Vagina (tissue), 2 donors: ENCODE measurements around the gene NUDT12. TPM values are rescaled to one million over a fixed set of nuclear protein-coding genes. Genes with fewer than 3 reads are reported as not detected.

Experiments used
- DNase-seq, 2 donors: peaks; one replicate each; pipeline ENCODE4 v3.0.0-alpha.2; 2017; ENCODE audit errors: extremely low spot score in 2 of 2
- H3K27ac ChIP-seq: fragments of 200-600 bp; sonication (generic); one replicate; pipeline ENCODE4 v1.5.1; 2019
- H3K27me3 ChIP-seq: fragments of 200-600 bp; sonication (generic); one replicate; pipeline ENCODE4 v1.5.1; 2019
- H3K36me3 ChIP-seq, 2 donors: fragments of 200-600 bp; sonication (generic); one replicate each; pipeline ENCODE4 v1.5.1; 2017 to 2019
- H3K4me1 ChIP-seq: fragments of 200-600 bp; sonication (generic); one replicate; pipeline ENCODE4 v1.5.1; 2019
- H3K4me3 ChIP-seq, 2 donors: fragments of 200-600 bp; sonication (generic); 1 replicate in 1 of 2; 2 replicates in 1 of 2; pipeline ENCODE4 v1.5.1; 2016 to 2019
- H3K9me3 ChIP-seq: fragments of 200-600 bp; sonication (generic); one replicate; pipeline ENCODE4 v1.5.1; 2019
- POLR2A ChIP-seq, 2 donors: fragments of 450-650 bp; IDR thresholded peaks; one replicate each; pipeline ENCODE4 v1.6.1; 2017; ENCODE audit warnings: antibody characterized with exemption in 2 of 2, mild to moderate bottlenecking in 2 of 2, moderate library complexity in 2 of 2
- POLR2AphosphoS5 ChIP-seq, 2 donors: sonication (generic); formaldehyde crosslinking; IDR thresholded peaks; one replicate each; pipeline ENCODE4 v1.9.0; 2017; ENCODE audit warnings: antibody characterized with exemption in 2 of 2, mild to moderate bottlenecking in 2 of 2, low read depth in 1 of 2; ENCODE audit not compliant: insufficient read depth in 1 of 2
- intact Hi-C: fragments of 100-400 bp; cut with DNase I; formaldehyde crosslinking; loops from one replicate; pipeline ENCODE4 v1.15.1; 2023
- total RNA-seq: library from RNA; depleted of rRNA; stranded (reverse); fragments of >200 nt; gene quantifications from one replicate; pipeline ENCODE4 v1.2.3, GENCODE V29; 2016
- TF ChIP-seq, protein P1 (sequence below), 3 experiments: fragments of 450-650 bp in 2 of 3; fragments of 200-600 bp in 1 of 3; sonication (generic) in 1 of 3; IDR thresholded peaks; one replicate each; pipeline ENCODE4 v1.5.1; 2017 to 2019; ENCODE audit warnings: antibody characterized with exemption in 3 of 3, mild to moderate bottlenecking in 2 of 3, moderate library complexity in 2 of 3

NUDT12 gene
- total RNA-seq, 1 donor from 2014 or later: 5.9 TPM

DNA sequence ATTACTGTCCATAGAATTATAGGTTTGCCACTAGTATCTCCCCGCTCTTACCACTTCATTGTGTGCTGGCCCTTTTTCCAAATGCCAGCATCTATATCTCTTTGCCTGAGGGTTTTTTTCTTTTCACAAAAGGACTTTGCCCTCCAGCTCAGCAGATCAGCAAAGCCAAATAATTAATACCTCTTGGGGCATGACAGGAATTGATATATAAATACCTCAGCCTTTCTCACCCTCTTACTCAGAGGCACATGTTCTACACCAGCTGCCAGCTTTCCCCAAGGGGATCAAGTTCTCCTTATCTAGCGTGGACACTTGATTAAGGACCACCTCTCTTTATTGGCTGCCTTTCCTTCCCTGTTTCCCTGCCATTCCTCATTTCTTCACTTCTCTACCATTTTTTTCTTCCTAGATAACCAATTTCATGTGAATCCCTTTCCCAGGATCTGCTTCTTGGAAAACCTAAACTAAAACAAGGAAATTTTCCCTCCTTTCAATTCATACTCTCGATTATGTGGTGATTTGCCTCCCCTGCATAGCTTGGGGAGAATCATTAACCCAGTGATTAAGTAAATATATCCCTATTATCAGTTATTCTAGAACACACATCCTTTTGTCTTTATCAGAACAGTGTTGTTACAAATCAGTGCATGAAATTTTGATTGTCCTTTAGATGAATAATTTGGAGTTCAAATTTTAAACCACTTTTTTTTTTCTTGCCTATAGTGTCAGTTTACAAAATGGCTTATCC is 6.9 kb upstream of the NUDT12 start:
- H3K4me1 ChIP-seq: no peaks in the 10 kb centered on the region
- intact Hi-C loops: no loop called here
- H3K9me3 ChIP-seq: no peaks in the 10 kb centered on the region
- no peaks in the 10 kb centered on the region for H3K27me3 ChIP-seq
- no peaks in the 10 kb centered on the region for H3K36me3 ChIP-seq
- no peak for DNase-seq
- H3K4me3 ChIP-seq: no peak overlapping the region
- TF ChIP-seq POLR2AphosphoS5 (IDR thresholded peaks at IDR 0.05; ENCODE audit: insufficient read depth in 1 of 2, low read depth in 1 of 2) (no peak), POLR2A (IDR thresholded peaks at IDR 0.05) (no peak)
- TF ChIP-seq, protein P1, sequence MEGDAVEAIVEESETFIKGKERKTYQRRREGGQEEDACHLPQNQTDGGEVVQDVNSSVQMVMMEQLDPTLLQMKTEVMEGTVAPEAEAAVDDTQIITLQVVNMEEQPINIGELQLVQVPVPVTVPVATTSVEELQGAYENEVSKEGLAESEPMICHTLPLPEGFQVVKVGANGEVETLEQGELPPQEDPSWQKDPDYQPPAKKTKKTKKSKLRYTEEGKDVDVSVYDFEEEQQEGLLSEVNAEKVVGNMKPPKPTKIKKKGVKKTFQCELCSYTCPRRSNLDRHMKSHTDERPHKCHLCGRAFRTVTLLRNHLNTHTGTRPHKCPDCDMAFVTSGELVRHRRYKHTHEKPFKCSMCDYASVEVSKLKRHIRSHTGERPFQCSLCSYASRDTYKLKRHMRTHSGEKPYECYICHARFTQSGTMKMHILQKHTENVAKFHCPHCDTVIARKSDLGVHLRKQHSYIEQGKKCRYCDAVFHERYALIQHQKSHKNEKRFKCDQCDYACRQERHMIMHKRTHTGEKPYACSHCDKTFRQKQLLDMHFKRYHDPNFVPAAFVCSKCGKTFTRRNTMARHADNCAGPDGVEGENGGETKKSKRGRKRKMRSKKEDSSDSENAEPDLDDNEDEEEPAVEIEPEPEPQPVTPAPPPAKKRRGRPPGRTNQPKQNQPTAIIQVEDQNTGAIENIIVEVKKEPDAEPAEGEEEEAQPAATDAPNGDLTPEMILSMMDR (IDR thresholded peaks at IDR 0.05): no peak
- no peak overlapping the region for H3K27ac ChIP-seq

DNA sequence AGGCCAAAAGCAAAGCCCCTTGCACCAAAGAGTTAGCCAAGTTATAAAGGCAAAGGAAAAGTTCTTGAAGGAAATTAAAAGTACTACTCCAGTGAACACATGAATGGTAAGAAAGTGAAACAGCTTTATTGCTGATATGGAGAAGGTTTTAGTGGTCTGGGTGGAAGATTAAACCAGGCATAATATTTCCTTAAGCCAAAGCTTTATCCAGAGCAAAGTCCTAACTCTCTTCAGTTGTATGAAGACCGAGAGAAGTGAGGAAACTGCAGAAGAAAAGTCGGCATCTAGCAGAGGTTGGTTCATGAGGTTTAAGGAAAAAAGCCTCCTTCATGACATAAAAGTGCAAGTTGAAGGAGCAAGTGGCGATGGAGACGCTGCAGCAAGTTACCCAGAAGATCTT is 3.1 kb upstream of the NUDT12 start:
- intact Hi-C loops: no loop called here
- no peak for TF ChIP-seq POLR2A (IDR thresholded peaks at IDR 0.05)
- no peak for TF ChIP-seq POLR2AphosphoS5 (IDR thresholded peaks at IDR 0.05; ENCODE audit: insufficient read depth in 1 of 2, low read depth in 1 of 2)
- TF ChIP-seq, protein P1 (IDR thresholded peaks at IDR 0.05): no peak
- Histone ChIP-seq H3K36me3 (no peaks in the 10 kb centered on the region), H3K9me3 (no peaks in the 10 kb centered on the region), H3K27ac (no peak overlapping the region), H3K27me3 (no peaks in the 10 kb centered on the region), H3K4me3 (no peak overlapping the region), H3K4me1 (peaks cover 16% of the 10 kb centered on the region)
- DNase-seq: no peak

DNA sequence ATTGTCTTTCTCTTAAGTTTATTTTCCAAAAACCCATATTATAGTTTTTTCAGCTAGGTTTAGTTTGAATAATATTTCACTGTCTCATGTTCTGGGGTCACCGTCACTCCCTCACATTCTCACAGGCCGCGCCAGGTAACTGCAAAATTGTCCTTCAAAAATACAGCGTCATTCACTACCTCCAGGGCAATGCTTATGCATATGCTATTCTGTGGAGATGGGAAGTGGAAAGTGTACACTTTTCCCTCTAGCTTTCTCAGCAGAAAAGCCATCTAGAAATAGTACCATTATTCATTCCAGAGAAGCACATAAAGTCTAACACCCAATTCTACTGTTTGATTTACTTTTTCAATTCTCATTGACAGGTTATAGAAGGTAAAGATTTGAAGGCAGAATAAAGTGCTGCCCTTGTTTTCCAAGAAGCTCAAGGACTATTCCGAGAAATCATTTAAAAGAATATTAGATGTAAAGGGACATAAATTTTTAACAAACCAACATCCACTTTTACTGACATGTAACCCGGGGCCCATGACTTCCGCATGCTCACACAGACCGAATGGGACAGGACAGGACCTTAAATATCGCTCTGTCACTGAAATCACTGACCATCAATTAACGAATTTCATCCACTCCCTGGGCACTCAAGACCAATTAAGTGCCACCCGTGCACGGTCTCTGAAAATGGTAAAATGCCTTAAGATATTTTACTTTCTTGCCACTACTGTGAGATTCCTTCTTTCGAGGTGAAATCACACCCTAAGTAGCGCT is 720 bp downstream of the NUDT12 start:
- Histone ChIP-seq H3K27ac (peak overlapping the region; percentile 89), H3K27me3 (no peaks in the 10 kb centered on the region), H3K9me3 (no peaks in the 10 kb centered on the region), H3K4me1 (peaks cover 16% of the 10 kb centered on the region), H3K4me3 (peak overlapping the region; percentile 48 to 94), H3K36me3 (no peaks in the 10 kb centered on the region)
- intact Hi-C loops: no loop called here
- TF ChIP-seq, protein P1 (IDR thresholded peaks at IDR 0.05): no peak
- no peak for TF ChIP-seq POLR2A (IDR thresholded peaks at IDR 0.05)
- no peak for TF ChIP-seq POLR2AphosphoS5 (IDR thresholded peaks at IDR 0.05; ENCODE audit: insufficient read depth in 1 of 2, low read depth in 1 of 2)
- DNase-seq: no peak

DNA sequence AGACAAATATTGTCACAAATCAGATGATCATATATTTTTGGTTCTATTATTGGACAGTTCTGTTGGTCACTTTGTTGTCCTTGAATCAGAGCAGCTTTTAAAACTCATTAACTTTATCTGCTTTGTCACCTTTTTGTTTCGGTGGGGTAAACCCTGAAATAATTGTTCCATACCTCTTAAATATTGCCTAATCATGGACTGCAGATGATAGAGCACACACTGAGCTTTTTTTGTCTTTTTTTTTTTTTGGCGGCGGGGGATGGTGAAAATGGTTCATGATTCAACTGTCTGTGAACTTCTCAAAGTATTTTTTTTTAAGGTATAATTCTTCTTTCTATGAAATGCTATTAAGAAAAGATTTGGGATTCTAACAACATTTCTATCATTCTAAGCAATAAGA is 1.8 kb downstream of the NUDT12 start:
- no peak overlapping the region for H3K4me3 ChIP-seq
- intact Hi-C loops: no loop called here
- DNase-seq: no peak
- no peaks in the 10 kb centered on the region for H3K9me3 ChIP-seq
- TF ChIP-seq POLR2A (IDR thresholded peaks at IDR 0.05) (no peak), POLR2AphosphoS5 (IDR thresholded peaks at IDR 0.05; ENCODE audit: insufficient read depth in 1 of 2, low read depth in 1 of 2) (no peak)
- TF ChIP-seq, protein P1 (IDR thresholded peaks at IDR 0.05): no peak
- no peaks in the 10 kb centered on the region for H3K27me3 ChIP-seq
- H3K36me3 ChIP-seq: no peaks in the 10 kb centered on the region
- no peak overlapping the region for H3K27ac ChIP-seq
- peaks cover 16% of the 10 kb centered on the region for H3K4me1 ChIP-seq

DNA sequence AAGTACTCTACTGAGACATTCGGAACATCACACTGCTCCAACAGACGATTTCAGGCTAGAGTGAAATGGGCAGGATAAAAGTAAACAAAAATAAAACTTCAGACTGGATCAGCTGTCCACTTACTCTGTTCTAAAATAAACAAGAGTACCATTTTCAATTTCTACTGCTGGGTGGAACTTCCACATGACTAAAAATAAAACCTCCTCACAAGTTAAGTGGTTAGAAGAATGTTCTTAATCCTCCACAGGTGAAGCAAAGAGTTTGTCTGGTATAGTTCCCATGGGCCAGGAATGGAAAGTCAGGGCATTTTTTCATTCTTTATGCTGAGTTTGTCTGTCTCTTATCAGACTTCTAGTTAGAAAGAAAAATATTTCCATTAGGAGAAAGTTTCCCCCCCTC is 15.7 kb downstream of the NUDT12 start:
- H3K36me3 ChIP-seq: peaks cover 0 to 4% of the 10 kb centered on the region in 2 donors
- H3K27ac ChIP-seq: no peak overlapping the region
- H3K9me3 ChIP-seq: no peaks in the 10 kb centered on the region
- H3K4me1 ChIP-seq: no peaks in the 10 kb centered on the region
- TF ChIP-seq, protein P1 (IDR thresholded peaks at IDR 0.05): no peak
- no peak for TF ChIP-seq POLR2AphosphoS5 (IDR thresholded peaks at IDR 0.05; ENCODE audit: insufficient read depth in 1 of 2, low read depth in 1 of 2)
- no peak for TF ChIP-seq POLR2A (IDR thresholded peaks at IDR 0.05)
- DNase-seq: no peak
- intact Hi-C loops: no loop called here
- no peaks in the 10 kb centered on the region for H3K27me3 ChIP-seq
- no peak overlapping the region for H3K4me3 ChIP-seq
